MV-4-11 (cell line): Measurements from ENCODE around the gene SRGAP3.

Experiments used
- DNase-seq: peaks from one replicate; lab custom pipeline; 2025; lab: John Stamatoyannopoulos, UW

Gene SRGAP3

GRCh38 chr3:9225268-9225667 is 24.2 kb downstream of the SRGAP3 start:
- no peak for DNase-seq

GRCh38 chr3:9224490-9224889 is 25.0 kb downstream of the SRGAP3 start:
- DNase-seq = peak; percentile 75

- DNase-seq = no peak
These were observed 25.8 kb downstream of the SRGAP3 start for GRCh38 chr3:9223672-9224071.

GRCh38 chr3:9222956-9223639 is 26.3 kb downstream of the SRGAP3 start:
- no peak for DNase-seq

GRCh38 chr3:9222049-9222448 is 27.4 kb downstream of the SRGAP3 start:
- DNase-seq = no peak

- no peak for DNase-seq
These were observed 31.0 kb downstream of the SRGAP3 start for GRCh38 chr3:9218514-9218846.

GRCh38 chr3:9217784-9218513 is 31.5 kb downstream of the SRGAP3 start:
- no peak for DNase-seq

GRCh38 chr3:9216736-9217135 is 32.7 kb downstream of the SRGAP3 start:
- DNase-seq = no peak

GRCh38 chr3:9214599-9214998 is 34.8 kb downstream of the SRGAP3 start:
- no peak for DNase-seq

GRCh38 chr3:9214185-9214584 is 35.3 kb downstream of the SRGAP3 start:
- DNase-seq = no peak

- DNase-seq = peak; percentile 48
These were observed 36.3 kb downstream of the SRGAP3 start for GRCh38 chr3:9213019-9213634.

- DNase-seq = no peak
These were observed 38.1 kb downstream of the SRGAP3 start for GRCh38 chr3:9211155-9211950.

- DNase-seq = no peak
These were observed 39.7 kb downstream of the SRGAP3 start for GRCh38 chr3:9209777-9210176.

GRCh38 chr3:9208605-9209152 is 40.8 kb downstream of the SRGAP3 start:
- no peak for DNase-seq

GRCh38 chr3:9207116-9207763 is 42.2 kb downstream of the SRGAP3 start:
- no peak for DNase-seq

- no peak for DNase-seq
These were observed 43.2 kb downstream of the SRGAP3 start for GRCh38 chr3:9206287-9206686.

- peak; percentile 69 for DNase-seq
These were observed 43.9 kb downstream of the SRGAP3 start for GRCh38 chr3:9205345-9206143.

GRCh38 chr3:9204253-9204992 is 45.0 kb downstream of the SRGAP3 start:
- no peak for DNase-seq

- no peak for DNase-seq
These were observed 46.1 kb downstream of the SRGAP3 start for GRCh38 chr3:9203317-9203716.

GRCh38 chr3:9202546-9202945 is 46.9 kb downstream of the SRGAP3 start:
- DNase-seq = no peak
